H1 (cell line): ENCODE results near the gene SHMT2. TPM values are rescaled to one million over a fixed set of nuclear protein-coding genes. Genes with fewer than 3 reads are reported as not detected.

ENCODE experiments used
- ASH2L ChIP-seq: fragments of 200-600, 300-600 bp; sonication (generic); IDR thresholded peaks from one replicate; pipeline ENCODE4 v1.7.1; 2017; ENCODE audit warnings: low read length
- BACH1 ChIP-seq: IDR thresholded peaks from 2 replicates; pipeline ENCODE4 v1.6.1; 2012; ENCODE audit warnings: low read length, improper control_type of control experiment
- CHD2 ChIP-seq: IDR thresholded peaks from 2 replicates; pipeline ENCODE4 v1.6.1; 2012; ENCODE audit warnings: low read length, improper control_type of control experiment
- CTBP2 ChIP-seq: IDR thresholded peaks from 2 replicates; pipeline ENCODE4 v1.7.0; 2011; ENCODE audit warnings: borderline replicate concordance, mild to moderate bottlenecking, moderate library complexity, mixed read lengths, low read length; ENCODE audit not compliant: insufficient read depth, insufficient read length
- EGR1 ChIP-seq: IDR thresholded peaks from 2 replicates; pipeline ENCODE4 v1.6.1; 2011; ENCODE audit warnings: low read depth, low read length, borderline replicate concordance
- EZH2 ChIP-seq: fragments of 200-600 bp; sonication (generic); IDR thresholded peaks from 2 replicates; pipeline ENCODE4 v1.7.1; 2012; ENCODE audit warnings: low read depth, mild to moderate bottlenecking, moderate library complexity, low read length, inconsistent platforms; ENCODE audit not compliant: severe bottlenecking
- GABPA ChIP-seq: IDR thresholded peaks from 2 replicates; pipeline ENCODE4 v1.6.1; 2011; ENCODE audit warnings: mild to moderate bottlenecking, low read length, moderate library complexity, borderline replicate concordance; ENCODE audit not compliant: insufficient read depth
- KDM5A ChIP-seq: fragments of 200-600 bp; IDR thresholded peaks from 2 replicates; pipeline ENCODE4 v1.7.1; 2012; ENCODE audit warnings: mild to moderate bottlenecking, low read length, inconsistent platforms, mixed read lengths
- NANOG ChIP-seq: IDR thresholded peaks from 2 replicates; pipeline ENCODE4 v1.6.1; 2011; ENCODE audit warnings: low read length, low read depth, mild to moderate bottlenecking, inconsistent platforms; ENCODE audit not compliant: insufficient read depth, poor library complexity, severe bottlenecking
- POLR2A ChIP-seq, 2 experiments: IDR thresholded peaks; 1 replicate in 1 of 2; 2 replicates in 1 of 2; pipeline ENCODE4 v1.6.1; 2011; ENCODE audit warnings: low read depth in 2 of 2, low read length in 2 of 2, mild to moderate bottlenecking in 2 of 2; ENCODE audit errors: control extremely low read depth in 1 of 2
- RAD21 ChIP-seq, 2 experiments: IDR thresholded peaks in 1 of 2; conservative IDR thresholded peaks in 1 of 2; 2 replicates each; pipeline ENCODE4 v1.6.1; 2011; ENCODE audit warnings: low read depth in 2 of 2, low read length in 2 of 2, improper control_type of control experiment in 1 of 2, inconsistent platforms in 1 of 2, mild to moderate bottlenecking in 1 of 2, moderate library complexity in 1 of 2
- RBBP5 ChIP-seq: IDR thresholded peaks from 2 replicates; pipeline ENCODE4 v1.7.1; 2012; ENCODE audit warnings: low read depth, mild to moderate bottlenecking, inconsistent platforms, low read length, moderate library complexity, borderline replicate concordance
- RNF2 ChIP-seq: fragments of 200-900, 300-1000 bp; sonication (generic); IDR thresholded peaks from 2 replicates; pipeline ENCODE4 v1.7.1; 2016; ENCODE audit warnings: borderline replicate concordance, low read depth, mild to moderate bottlenecking, antibody characterized with exemption, low read length; ENCODE audit not compliant: poor library complexity, severe bottlenecking; ENCODE audit errors: missing control alignments
- SIN3A ChIP-seq, 2 experiments: IDR thresholded peaks in 1 of 2; conservative IDR thresholded peaks in 1 of 2; 2 replicates each; pipeline ENCODE4 v1.6.1; 2011 to 2012; ENCODE audit warnings: low read length in 2 of 2, improper control_type of control experiment in 1 of 2, low read depth in 1 of 2, mild to moderate bottlenecking in 1 of 2
- SIRT6 ChIP-seq: IDR thresholded peaks from one replicate; pipeline ENCODE4 v1.7.1; 2012; ENCODE audit warnings: low read length, inconsistent platforms
- SP4 ChIP-seq: IDR thresholded peaks from 2 replicates; pipeline ENCODE4 v1.6.1; 2012; ENCODE audit warnings: low read length, inconsistent platforms
- TBP ChIP-seq: IDR thresholded peaks from 2 replicates; pipeline ENCODE4 v1.6.1; 2011; ENCODE audit warnings: low read depth, low read length, improper control_type of control experiment
- TEAD4 ChIP-seq: IDR thresholded peaks from 2 replicates; pipeline ENCODE4 v1.6.1; 2012; ENCODE audit warnings: low read depth, low read length, inconsistent platforms, mixed read lengths
- ZNF274 ChIP-seq: IDR thresholded peaks from 2 replicates; pipeline ENCODE4 v1.7.0; 2012; ENCODE audit warnings: low read length, borderline replicate concordance; ENCODE audit errors: extremely low read depth
- polyA plus RNA-seq, 7 experiments: library from polyadenylated mRNA; depleted of rRNA in 3 of 7; stranded (reverse) in 5 of 7; unstranded in 2 of 7; fragments of >200 nt in 5 of 7; fragments of 200-250 nt in 2 of 7; gene quantifications; 1 replicate in 5 of 7; 2 replicates in 1 of 7; 4 replicates in 1 of 7; pipeline versions ENCODE4 v1.2.1 to v1.2.3, GENCODE V29; 2011 to 2013; ENCODE audit warnings: missing spikeins in 2 of 7, mixed read lengths in 2 of 7
- total RNA-seq: library from RNA; stranded (reverse); fragmentation: NEBNext Ultra II Directional; extraction: Animal tissue kit (Norgen Biotek cat#: 25700); gene quantifications from 2 replicates; pipeline ENCODE4 v1.2.1, GENCODE V29; 2021
- TF ChIP-seq, protein P1 (sequence below): IDR thresholded peaks from 2 replicates; pipeline ENCODE4 v1.6.1; 2011; ENCODE audit warnings: low read length, improper control_type of control experiment
- TF ChIP-seq, protein P2 (sequence below): IDR thresholded peaks from 2 replicates; pipeline ENCODE4 v1.6.1; 2012; ENCODE audit warnings: inconsistent platforms

SHMT2 gene
- total and polyA plus RNA-seq, 2 of the 8 experiments (the other 6 are each of a cell fraction or from before 2014, with no cell fraction given): 274 to 520 TPM

GRCh38 chr12:57224973-57225679, 4.4 kb upstream of the SHMT2 start (continued):
- TF ChIP-seq CTBP2 (peak; percentile 61), RNF2 (no peak), NANOG (no peak), ZNF274 (no peak), EZH2 (peak; percentile 58), POLR2A (IDR thresholded peaks at IDR 0.05; ENCODE audit: control extremely low read depth in 1 of 2, low read depth in 2 of 2, low read length in 2 of 2) (no peak), GABPA (peak; percentile 76; the same call in 1 of the 2 replicates), SIRT6 (no peak), TEAD4 (peak; percentile 36; the same call in 1 of the 2 replicates), TBP (no peak), KDM5A (no peak), BACH1 (no peak), EGR1 (0 out of 2 replicates have a peak, but pooled peaks have one; percentile 47), SP4 (0 out of 2 replicates have a peak, but pooled peaks have one; percentile 16), RAD21 (IDR thresholded peaks at IDR 0.05 in 1 of 2, conservative IDR thresholded peaks at IDR 0.05 in 1 of 2; ENCODE audit: low read depth in 2 of 2, low read length in 2 of 2) (peak; percentile 43 to 70), SIN3A (conservative IDR thresholded peaks at IDR 0.05 in 1 of 2, IDR thresholded peaks at IDR 0.05 in 1 of 2; ENCODE audit: low read depth in 1 of 2, low read length in 2 of 2) (peak in 1 of 2 experiments; percentile 38; a peak in 1 of 4 replicates), ASH2L (peak; percentile 56), RBBP5 (no peak), CHD2 (0 out of 2 replicates have a peak, but pooled peaks have one; percentile 32)
- TF ChIP-seq, protein P1, sequence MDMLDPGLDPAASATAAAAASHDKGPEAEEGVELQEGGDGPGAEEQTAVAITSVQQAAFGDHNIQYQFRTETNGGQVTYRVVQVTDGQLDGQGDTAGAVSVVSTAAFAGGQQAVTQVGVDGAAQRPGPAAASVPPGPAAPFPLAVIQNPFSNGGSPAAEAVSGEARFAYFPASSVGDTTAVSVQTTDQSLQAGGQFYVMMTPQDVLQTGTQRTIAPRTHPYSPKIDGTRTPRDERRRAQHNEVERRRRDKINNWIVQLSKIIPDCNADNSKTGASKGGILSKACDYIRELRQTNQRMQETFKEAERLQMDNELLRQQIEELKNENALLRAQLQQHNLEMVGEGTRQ: no peak
- TF ChIP-seq, protein P2, sequence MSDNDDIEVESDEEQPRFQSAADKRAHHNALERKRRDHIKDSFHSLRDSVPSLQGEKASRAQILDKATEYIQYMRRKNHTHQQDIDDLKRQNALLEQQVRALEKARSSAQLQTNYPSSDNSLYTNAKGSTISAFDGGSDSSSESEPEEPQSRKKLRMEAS: peak; percentile 77
